HG03354 (cell line): Measurements from ENCODE around the gene BCL10.

Experiments used
- ATAC-seq: cut with Tn5 transposase; IDR thresholded peaks from one replicate; pipeline ENCODE4 v1.9.1; 2021; ENCODE audit warnings: mild to moderate bottlenecking; ENCODE audit not compliant: unreplicated experiment, poor library complexity, severe bottlenecking

Gene BCL10

GRCh38 chr1:85303440-85304162 is 27.2 kb upstream of the BCL10 start:
- no peak for ATAC-seq

- no peak for ATAC-seq
These were observed 23.7 kb upstream of the BCL10 start for GRCh38 chr1:85300140-85300539.

- ATAC-seq, result peak; percentile 93
These were observed 21.6 kb upstream of the BCL10 start for GRCh38 chr1:85297855-85298629.

GRCh38 chr1:85297538-85297854 is 21.1 kb upstream of the BCL10 start:
- ATAC-seq, result no peak

GRCh38 chr1:85296980-85297379 is 20.5 kb upstream of the BCL10 start:
- ATAC-seq, result no peak

GRCh38 chr1:85295654-85296053 is 19.2 kb upstream of the BCL10 start:
- ATAC-seq, result no peak

- ATAC-seq, result no peak
These were observed 18.6 kb upstream of the BCL10 start for GRCh38 chr1:85295006-85295431.

GRCh38 chr1:85290826-85291225 is 14.4 kb upstream of the BCL10 start:
- no peak for ATAC-seq

GRCh38 chr1:85289848-85290335 is 13.5 kb upstream of the BCL10 start:
- peak; percentile 65 for ATAC-seq

GRCh38 chr1:85289207-85289847 is 12.9 kb upstream of the BCL10 start:
- ATAC-seq, result no peak

- ATAC-seq, result no peak
These were observed 7.8 kb upstream of the BCL10 start for GRCh38 chr1:85284202-85284601.

GRCh38 chr1:85283475-85284199 is 7.2 kb upstream of the BCL10 start:
- ATAC-seq, result no peak

GRCh38 chr1:85282424-85282823 is 6.0 kb upstream of the BCL10 start:
- no peak for ATAC-seq

GRCh38 chr1:85280636-85281035 is 4.2 kb upstream of the BCL10 start:
- no peak for ATAC-seq

- no peak for ATAC-seq
These were observed 3.1 kb upstream of the BCL10 start for GRCh38 chr1:85279458-85280080.

- no peak for ATAC-seq
These were observed 2.5 kb upstream of the BCL10 start for GRCh38 chr1:85278853-85279314.

- no peak for ATAC-seq
These were observed 1.4 kb upstream of the BCL10 start for GRCh38 chr1:85277802-85278201.

- no peak for ATAC-seq
These were observed 677 bp upstream of the BCL10 start for GRCh38 chr1:85276978-85277639.

GRCh38 chr1:85275701-85276214 is 674 bp downstream of the BCL10 start:
- ATAC-seq, result peak; percentile 26
